ENCODE results near the gene SEC14L3. TPM values are rescaled to one million over a fixed set of nuclear protein-coding genes. Genes with fewer than 3 reads are reported as not detected.
A peak's percentile ranks its signal among the peaks of the same experiment; 100 is the strongest.

SEC14L3 gene
- total RNA-seq, 1 experiment from 2014 or later = not detected

GRCh38 chr22:30425616-30426387 lies 46.0 kb downstream of the SEC14L3 start, which contains the start of gene MTFP1 (continued):
- TF ChIP-seq FOXP4 (CRISPR knock-in tag; IDR thresholded peaks at IDR 0.05) (no peak), NFYB (CRISPR knock-in tag; conservative IDR thresholded peaks at IDR 0.05; ENCODE audit: low read depth) (0 out of 2 replicates have a peak, but pooled peaks have one; percentile 13), EMX1 (CRISPR knock-in tag; IDR thresholded peaks at IDR 0.05) (no peak), JAZF1 (CRISPR knock-in tag; IDR thresholded peaks at IDR 0.05) (no peak), USF1 (CRISPR knock-in tag; IDR thresholded peaks at IDR 0.05) (0 out of 2 replicates have a peak, but pooled peaks have one; percentile 31), ZNF232 (CRISPR knock-in tag; IDR thresholded peaks at IDR 0.05) (0 out of 2 replicates have a peak, but pooled peaks have one; percentile 65), MAX (CRISPR knock-in tag; IDR thresholded peaks at IDR 0.05) (peak; percentile 31; the same call in 1 of the 2 replicates), CTCF (IDR thresholded peaks at IDR 0.05) (0 out of 2 replicates have a peak, but pooled peaks have one; percentile 3), PRRX2 (CRISPR knock-in tag; IDR thresholded peaks at IDR 0.05) (no peak), ZNF263 (CRISPR knock-in tag; IDR thresholded peaks at IDR 0.05; ENCODE audit: low read depth) (no peak), JUN (CRISPR knock-in tag; IDR thresholded peaks at IDR 0.05) (no peak), SMAD4 (CRISPR knock-in tag; IDR thresholded peaks at IDR 0.05) (no peak), SOX15 (CRISPR knock-in tag; IDR thresholded peaks at IDR 0.05) (no peak), FOXJ3 (CRISPR knock-in tag; IDR thresholded peaks at IDR 0.05; ENCODE audit: borderline replicate concordance) (no peak), ZNF416 (CRISPR knock-in tag; IDR thresholded peaks at IDR 0.05) (no peak), GABPB1 (CRISPR knock-in tag; IDR thresholded peaks at IDR 0.05) (0 out of 2 replicates have a peak, but pooled peaks have one; percentile 36)
- TF ChIP-seq, protein P1, sequence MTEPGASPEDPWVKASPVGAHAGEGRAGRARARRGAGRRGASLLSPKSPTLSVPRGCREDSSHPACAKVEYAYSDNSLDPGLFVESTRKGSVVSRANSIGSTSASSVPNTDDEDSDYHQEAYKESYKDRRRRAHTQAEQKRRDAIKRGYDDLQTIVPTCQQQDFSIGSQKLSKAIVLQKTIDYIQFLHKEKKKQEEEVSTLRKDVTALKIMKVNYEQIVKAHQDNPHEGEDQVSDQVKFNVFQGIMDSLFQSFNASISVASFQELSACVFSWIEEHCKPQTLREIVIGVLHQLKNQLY (CRISPR knock-in tag; IDR thresholded peaks at IDR 0.05) = no peak
- TF ChIP-seq, protein P2, sequence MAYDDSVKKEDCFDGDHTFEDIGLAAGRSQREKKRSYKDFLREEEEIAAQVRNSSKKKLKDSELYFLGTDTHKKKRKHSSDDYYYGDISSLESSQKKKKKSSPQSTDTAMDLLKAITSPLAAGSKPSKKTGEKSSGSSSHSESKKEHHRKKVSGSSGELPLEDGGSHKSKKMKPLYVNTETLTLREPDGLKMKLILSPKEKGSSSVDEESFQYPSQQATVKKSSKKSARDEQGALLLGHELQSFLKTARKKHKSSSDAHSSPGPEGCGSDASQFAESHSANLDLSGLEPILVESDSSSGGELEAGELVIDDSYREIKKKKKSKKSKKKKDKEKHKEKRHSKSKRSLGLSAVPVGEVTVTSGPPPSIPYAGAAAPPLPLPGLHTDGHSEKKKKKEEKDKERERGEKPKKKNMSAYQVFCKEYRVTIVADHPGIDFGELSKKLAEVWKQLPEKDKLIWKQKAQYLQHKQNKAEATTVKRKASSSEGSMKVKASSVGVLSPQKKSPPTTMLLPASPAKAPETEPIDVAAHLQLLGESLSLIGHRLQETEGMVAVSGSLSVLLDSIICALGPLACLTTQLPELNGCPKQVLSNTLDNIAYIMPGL (CRISPR knock-in tag; IDR thresholded peaks at IDR 0.05) = peak; percentile 72
- TF ChIP-seq, protein P3, sequence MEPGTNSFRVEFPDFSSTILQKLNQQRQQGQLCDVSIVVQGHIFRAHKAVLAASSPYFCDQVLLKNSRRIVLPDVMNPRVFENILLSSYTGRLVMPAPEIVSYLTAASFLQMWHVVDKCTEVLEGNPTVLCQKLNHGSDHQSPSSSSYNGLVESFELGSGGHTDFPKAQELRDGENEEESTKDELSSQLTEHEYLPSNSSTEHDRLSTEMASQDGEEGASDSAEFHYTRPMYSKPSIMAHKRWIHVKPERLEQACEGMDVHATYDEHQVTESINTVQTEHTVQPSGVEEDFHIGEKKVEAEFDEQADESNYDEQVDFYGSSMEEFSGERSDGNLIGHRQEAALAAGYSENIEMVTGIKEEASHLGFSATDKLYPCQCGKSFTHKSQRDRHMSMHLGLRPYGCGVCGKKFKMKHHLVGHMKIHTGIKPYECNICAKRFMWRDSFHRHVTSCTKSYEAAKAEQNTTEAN (CRISPR knock-in tag; IDR thresholded peaks at IDR 0.05) = no peak
- TF ChIP-seq, protein P4, sequence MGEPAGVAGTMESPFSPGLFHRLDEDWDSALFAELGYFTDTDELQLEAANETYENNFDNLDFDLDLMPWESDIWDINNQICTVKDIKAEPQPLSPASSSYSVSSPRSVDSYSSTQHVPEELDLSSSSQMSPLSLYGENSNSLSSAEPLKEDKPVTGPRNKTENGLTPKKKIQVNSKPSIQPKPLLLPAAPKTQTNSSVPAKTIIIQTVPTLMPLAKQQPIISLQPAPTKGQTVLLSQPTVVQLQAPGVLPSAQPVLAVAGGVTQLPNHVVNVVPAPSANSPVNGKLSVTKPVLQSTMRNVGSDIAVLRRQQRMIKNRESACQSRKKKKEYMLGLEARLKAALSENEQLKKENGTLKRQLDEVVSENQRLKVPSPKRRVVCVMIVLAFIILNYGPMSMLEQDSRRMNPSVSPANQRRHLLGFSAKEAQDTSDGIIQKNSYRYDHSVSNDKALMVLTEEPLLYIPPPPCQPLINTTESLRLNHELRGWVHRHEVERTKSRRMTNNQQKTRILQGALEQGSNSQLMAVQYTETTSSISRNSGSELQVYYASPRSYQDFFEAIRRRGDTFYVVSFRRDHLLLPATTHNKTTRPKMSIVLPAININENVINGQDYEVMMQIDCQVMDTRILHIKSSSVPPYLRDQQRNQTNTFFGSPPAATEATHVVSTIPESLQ (CRISPR knock-in tag; IDR thresholded peaks at IDR 0.05) = no peak
- TF ChIP-seq, protein P5, sequence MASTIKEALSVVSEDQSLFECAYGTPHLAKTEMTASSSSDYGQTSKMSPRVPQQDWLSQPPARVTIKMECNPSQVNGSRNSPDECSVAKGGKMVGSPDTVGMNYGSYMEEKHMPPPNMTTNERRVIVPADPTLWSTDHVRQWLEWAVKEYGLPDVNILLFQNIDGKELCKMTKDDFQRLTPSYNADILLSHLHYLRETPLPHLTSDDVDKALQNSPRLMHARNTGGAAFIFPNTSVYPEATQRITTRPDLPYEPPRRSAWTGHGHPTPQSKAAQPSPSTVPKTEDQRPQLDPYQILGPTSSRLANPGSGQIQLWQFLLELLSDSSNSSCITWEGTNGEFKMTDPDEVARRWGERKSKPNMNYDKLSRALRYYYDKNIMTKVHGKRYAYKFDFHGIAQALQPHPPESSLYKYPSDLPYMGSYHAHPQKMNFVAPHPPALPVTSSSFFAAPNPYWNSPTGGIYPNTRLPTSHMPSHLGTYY (CRISPR knock-in tag; IDR thresholded peaks at IDR 0.05) = no peak
- TF ChIP-seq, protein P6, sequence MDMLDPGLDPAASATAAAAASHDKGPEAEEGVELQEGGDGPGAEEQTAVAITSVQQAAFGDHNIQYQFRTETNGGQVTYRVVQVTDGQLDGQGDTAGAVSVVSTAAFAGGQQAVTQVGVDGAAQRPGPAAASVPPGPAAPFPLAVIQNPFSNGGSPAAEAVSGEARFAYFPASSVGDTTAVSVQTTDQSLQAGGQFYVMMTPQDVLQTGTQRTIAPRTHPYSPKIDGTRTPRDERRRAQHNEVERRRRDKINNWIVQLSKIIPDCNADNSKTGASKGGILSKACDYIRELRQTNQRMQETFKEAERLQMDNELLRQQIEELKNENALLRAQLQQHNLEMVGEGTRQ (CRISPR knock-in tag; IDR thresholded peaks at IDR 0.05) = peak; percentile 79

Measured in WTC11 (cell line).